AG09319 (cell line): ENCODE measurements around the gene ZBTB20.

Experiments
- DNase-seq: peaks from one replicate; pipeline ENCODE4 v3.0.0-alpha.2; 2010; ENCODE audit warnings: low read depth; ENCODE audit errors: extremely low read depth
- TF ChIP-seq, protein P1 (sequence below): IDR thresholded peaks from 2 replicates; pipeline ENCODE4 v1.5.1; 2011; ENCODE audit warnings: low read depth, mild to moderate bottlenecking, inconsistent platforms, low read length, moderate library complexity

The ZBTB20 gene

DNA sequence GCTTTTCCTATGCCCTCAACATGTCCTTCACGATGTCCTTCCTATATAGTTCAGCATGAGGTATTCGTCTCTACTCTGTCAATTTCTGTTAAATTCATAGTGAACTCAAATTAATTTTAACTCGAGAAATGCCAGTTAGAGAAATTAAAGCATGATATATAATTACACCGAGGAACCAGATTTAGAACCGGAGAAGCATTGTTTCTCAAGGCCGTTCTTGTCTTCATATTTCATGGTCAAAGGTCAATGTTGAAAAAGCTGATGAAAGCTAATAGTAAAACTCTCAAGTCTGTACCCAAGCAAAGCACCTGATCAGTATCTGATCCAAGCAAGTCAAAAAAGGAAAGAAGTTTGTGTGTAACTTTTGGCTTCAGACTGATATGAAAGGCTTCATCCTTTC, 163.8 kb downstream of the ZBTB20 start:
- TF ChIP-seq, protein P1, sequence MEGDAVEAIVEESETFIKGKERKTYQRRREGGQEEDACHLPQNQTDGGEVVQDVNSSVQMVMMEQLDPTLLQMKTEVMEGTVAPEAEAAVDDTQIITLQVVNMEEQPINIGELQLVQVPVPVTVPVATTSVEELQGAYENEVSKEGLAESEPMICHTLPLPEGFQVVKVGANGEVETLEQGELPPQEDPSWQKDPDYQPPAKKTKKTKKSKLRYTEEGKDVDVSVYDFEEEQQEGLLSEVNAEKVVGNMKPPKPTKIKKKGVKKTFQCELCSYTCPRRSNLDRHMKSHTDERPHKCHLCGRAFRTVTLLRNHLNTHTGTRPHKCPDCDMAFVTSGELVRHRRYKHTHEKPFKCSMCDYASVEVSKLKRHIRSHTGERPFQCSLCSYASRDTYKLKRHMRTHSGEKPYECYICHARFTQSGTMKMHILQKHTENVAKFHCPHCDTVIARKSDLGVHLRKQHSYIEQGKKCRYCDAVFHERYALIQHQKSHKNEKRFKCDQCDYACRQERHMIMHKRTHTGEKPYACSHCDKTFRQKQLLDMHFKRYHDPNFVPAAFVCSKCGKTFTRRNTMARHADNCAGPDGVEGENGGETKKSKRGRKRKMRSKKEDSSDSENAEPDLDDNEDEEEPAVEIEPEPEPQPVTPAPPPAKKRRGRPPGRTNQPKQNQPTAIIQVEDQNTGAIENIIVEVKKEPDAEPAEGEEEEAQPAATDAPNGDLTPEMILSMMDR, result no peak
- no peak for DNase-seq

DNA sequence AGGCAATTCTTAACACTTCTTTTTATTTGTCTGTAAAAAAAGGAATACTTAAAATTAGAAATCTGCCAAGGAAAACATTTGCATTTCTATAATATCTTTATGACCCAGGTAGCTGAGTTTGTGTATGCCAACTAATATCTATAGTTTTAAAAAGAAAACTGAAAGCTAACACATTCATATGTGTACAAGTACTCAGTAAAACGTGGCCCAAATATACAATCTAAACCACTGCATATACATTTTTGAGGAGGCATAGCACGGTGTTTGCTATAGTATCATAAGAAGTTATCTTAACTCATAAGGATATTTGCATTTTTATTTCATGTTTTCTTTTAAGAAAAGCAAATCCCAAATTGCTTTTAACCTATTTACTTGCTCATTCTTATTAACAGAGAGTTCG, 172.7 kb downstream of the ZBTB20 start:
- TF ChIP-seq, protein P1, result no peak
- DNase-seq, result no peak

DNA sequence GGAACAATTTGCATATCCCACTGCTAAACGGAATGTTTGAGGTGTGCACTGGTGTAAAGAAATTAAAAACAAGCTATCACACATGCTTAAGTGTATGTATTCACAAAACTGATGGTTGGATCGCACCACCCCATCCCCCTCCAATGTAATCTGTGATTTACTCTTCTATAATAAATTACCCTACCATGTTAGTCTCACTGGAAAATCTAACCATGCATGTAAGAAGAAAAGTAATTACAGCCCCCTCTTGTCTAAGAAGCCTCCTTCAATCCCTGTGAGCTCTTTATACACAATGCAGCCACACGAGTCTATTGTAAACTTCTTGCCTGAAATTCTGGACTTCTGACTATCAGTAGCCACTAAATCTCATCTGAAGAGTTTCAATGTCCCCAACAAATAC, 173.6 kb downstream of the ZBTB20 start:
- DNase-seq, result no peak
- TF ChIP-seq, protein P1, result no peak

DNA sequence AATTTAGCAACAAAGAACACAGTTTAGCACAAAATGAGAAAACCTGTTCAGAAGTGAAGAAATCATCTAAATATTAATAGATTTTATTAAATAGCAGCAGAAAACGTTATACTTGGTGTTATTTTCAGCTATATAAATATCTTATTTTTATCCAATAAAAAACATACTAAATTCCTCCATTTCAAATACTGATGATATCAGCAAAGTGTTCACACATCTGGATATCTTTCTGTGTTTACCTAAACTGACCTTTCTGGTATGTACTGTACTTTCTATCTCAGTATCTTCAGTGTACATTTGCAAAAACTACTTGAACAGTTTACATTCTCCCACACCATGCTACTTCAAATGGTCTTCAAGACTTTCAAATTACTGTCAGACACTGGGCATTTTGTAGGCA, 179.9 kb downstream of the ZBTB20 start:
- DNase-seq, result no peak
- TF ChIP-seq, protein P1, result no peak

DNA sequence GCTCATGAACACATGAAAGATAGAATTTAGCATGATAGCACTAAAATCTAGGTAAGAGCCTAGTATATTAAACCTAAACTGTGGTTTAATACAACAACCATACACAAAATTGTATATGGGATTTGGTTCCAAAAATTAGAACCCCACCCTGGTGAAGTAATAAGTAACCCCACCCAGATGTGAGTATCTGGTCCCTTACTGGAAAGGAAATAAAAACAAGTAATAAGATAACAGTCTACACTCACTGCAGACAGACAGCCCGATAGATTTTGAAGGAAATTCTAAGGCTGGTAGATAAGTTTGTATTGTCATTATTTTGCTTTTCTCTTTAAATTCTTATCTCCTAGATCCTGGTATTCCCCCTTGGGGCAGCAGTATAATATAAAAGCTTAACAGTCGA, 184.9 kb downstream of the ZBTB20 start:
- TF ChIP-seq, protein P1, result no peak
- DNase-seq, result no peak

DNA sequence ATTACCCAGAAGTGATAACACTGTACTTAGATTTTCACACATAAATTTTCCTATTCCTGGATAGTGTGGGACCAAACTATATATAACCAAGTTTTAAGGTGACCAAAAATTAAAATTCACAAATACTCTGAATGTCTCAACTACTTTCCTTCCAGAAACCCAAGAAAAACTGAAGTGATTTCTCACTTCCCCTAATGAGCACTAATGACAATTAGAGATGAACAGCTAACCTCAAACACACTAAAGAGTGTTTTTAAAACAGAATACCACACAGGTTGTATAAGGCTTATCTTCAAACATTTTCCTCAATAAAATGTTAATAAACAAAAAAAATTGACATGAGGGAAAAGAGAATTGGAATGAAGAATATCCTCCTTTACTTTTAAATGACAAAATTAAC, 188.2 kb downstream of the ZBTB20 start:
- no peak for DNase-seq

DNA sequence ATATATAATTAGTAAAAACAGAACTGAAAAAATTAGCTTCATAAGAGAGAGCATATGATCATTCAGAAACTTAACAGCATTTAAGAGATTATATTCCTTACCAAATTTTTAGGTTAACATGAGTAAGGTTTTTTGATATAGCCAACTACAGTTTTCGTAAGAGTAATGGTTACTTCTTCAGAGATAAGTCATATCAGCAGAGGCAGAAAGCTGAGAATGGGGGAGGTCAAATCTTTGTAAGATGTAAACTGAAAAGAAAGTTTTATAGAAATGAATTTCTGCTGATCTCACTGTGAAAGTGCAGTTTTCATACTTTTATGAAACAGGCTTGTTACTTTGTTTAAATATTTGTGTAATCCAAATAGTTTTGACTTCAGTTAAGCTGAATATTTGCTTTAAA, 193.3 kb downstream of the ZBTB20 start:
- TF ChIP-seq, protein P1, result no peak
- no peak for DNase-seq

More for the DNA sequence above, 188.2 kb downstream of the ZBTB20 start:
- TF ChIP-seq, protein P1, result no peak
